Karpas-422 (cell line): ENCODE measurements around the gene NELFE. TPM values are rescaled to one million over a fixed set of nuclear protein-coding genes. Genes with fewer than 3 reads are reported as not detected.

Experiments used
- DNase-seq: peaks from one replicate; pipeline ENCODE4 v3.0.0-alpha.2; 2015
- H2AFZ ChIP-seq: fragments of 200-600 bp; sonication (generic); 2 replicates; pipeline ENCODE4 v1.6.1; 2014; ENCODE audit warnings: antibody characterized with exemption, low read length, mixed read lengths
- H3K27ac ChIP-seq: fragments of 200-600 bp; sonication (generic); 2 replicates; pipeline ENCODE4 v1.5.1; 2014; ENCODE audit warnings: mild to moderate bottlenecking, low read length, moderate library complexity
- H3K27me3 ChIP-seq: fragments of 200-600 bp; sonication (generic); 2 replicates; pipeline ENCODE4 v1.6.1; 2014; ENCODE audit warnings: low read length, mixed read lengths
- H3K36me3 ChIP-seq: fragments of 200-600 bp; sonication (generic); 2 replicates; pipeline ENCODE4 v1.6.1; 2014; ENCODE audit warnings: low read length, mixed read lengths; ENCODE audit not compliant: insufficient read depth
- H3K4me1 ChIP-seq: fragments of 200-600 bp; sonication (generic); 2 replicates; pipeline ENCODE4 v1.6.1; 2014; ENCODE audit warnings: mild to moderate bottlenecking, low read length, mixed read lengths
- H3K4me2 ChIP-seq: fragments of 200-600 bp; sonication (generic); 2 replicates; pipeline ENCODE4 v1.6.1; 2014; ENCODE audit warnings: low read length, low read depth, mild to moderate bottlenecking; ENCODE audit not compliant: poor library complexity, severe bottlenecking
- H3K4me3 ChIP-seq: fragments of 200-600 bp; sonication (generic); 2 replicates; pipeline ENCODE4 v1.5.1; 2014; ENCODE audit warnings: mild to moderate bottlenecking, antibody characterized with exemption, low read length, mixed read lengths
- H3K79me2 ChIP-seq: fragments of 200-600 bp; sonication (generic); 2 replicates; pipeline ENCODE4 v1.6.1; 2014; ENCODE audit warnings: mild to moderate bottlenecking, low read length, mixed read lengths
- H3K9ac ChIP-seq: fragments of 200-600 bp; sonication (generic); 2 replicates; pipeline ENCODE4 v1.6.0; 2014; ENCODE audit warnings: low read length
- H3K9me2 ChIP-seq: fragments of 200-600 bp; sonication (generic), shearing (Covaris generic); replicated peaks from 2 replicates; pipeline ENCODE4 v1.6.0; 2014; ENCODE audit warnings: mild to moderate bottlenecking, low read length, moderate library complexity; ENCODE audit not compliant: insufficient read depth
- H3K9me3 ChIP-seq: fragments of 300-700, 200-600 bp; sonication (generic); 2 replicates; pipeline ENCODE4 v1.6.1; 2014; ENCODE audit warnings: low read length, mixed read lengths
- H4K20me1 ChIP-seq: fragments of 200-600 bp; sonication (generic); 2 replicates; pipeline ENCODE4 v1.6.1; 2014; ENCODE audit warnings: mild to moderate bottlenecking, antibody characterized with exemption, low read length, low read depth; ENCODE audit not compliant: insufficient read depth
- total RNA-seq: library from RNA; depleted of rRNA; stranded (reverse); fragments of >200 nt; shearing (Covaris generic); gene quantifications from 2 replicates; pipeline ENCODE4 v1.2.3, GENCODE V29; 2014; ENCODE audit warnings: low replicate concordance

The NELFE gene
- total RNA-seq, 1 experiment from 2014 or later = 56.3 TPM

- no peak overlapping the region for H3K9ac ChIP-seq
- peak overlapping the region; percentile 85 for H3K4me2 ChIP-seq
- no peak for DNase-seq
Measured at GRCh38 chr6:31969712-31970603, 11.2 kb upstream of the NELFE start.

GRCh38 chr6:31968791-31969711 lies 10.3 kb upstream of the NELFE start:
- Histone ChIP-seq H2AFZ (no peak overlapping the region), H3K36me3 (0 out of 2 replicates have a peak, but pooled peaks cover 3% of the 10 kb centered on the region), H3K79me2 (peaks cover 31% of the 10 kb centered on the region), H3K27ac (no peak overlapping the region), H3K9ac (no peak overlapping the region), H3K4me2 (no peak overlapping the region), H3K27me3 (no peaks in the 10 kb centered on the region), H4K20me1 (no peaks in the 10 kb centered on the region), H3K9me3 (no peaks in the 10 kb centered on the region), H3K9me2 (no peaks in the 10 kb centered on the region), H3K4me1 (peaks cover 26% of the 10 kb centered on the region), H3K4me3 (no peak overlapping the region)
- DNase-seq = no peak

More at GRCh38 chr6:31969712-31970603, 11.2 kb upstream of the NELFE start:
- Histone ChIP-seq H3K9me2 (no peaks in the 10 kb centered on the region), H3K79me2 (peaks cover 34% of the 10 kb centered on the region), H3K27ac (no peak overlapping the region), H3K4me1 (peaks cover 26% of the 10 kb centered on the region), H3K9me3 (no peaks in the 10 kb centered on the region), H3K4me3 (peak overlapping the region; percentile 85; the same call in 1 of the 2 replicates), H3K36me3 (0 out of 2 replicates have a peak, but pooled peaks cover 3% of the 10 kb centered on the region), H3K27me3 (no peaks in the 10 kb centered on the region), H4K20me1 (no peaks in the 10 kb centered on the region), H2AFZ (no peak overlapping the region)

GRCh38 chr6:31968326-31968725 lies 9.6 kb upstream of the NELFE start:
- Histone ChIP-seq H3K79me2 (peaks cover 24% of the 10 kb centered on the region), H3K27me3 (no peaks in the 10 kb centered on the region), H3K36me3 (peaks cover 6% of the 10 kb centered on the region; the same call in 1 of the 2 replicates), H3K27ac (no peak overlapping the region), H3K4me3 (no peak overlapping the region), H3K9me2 (no peaks in the 10 kb centered on the region), H3K9ac (no peak overlapping the region), H4K20me1 (no peaks in the 10 kb centered on the region), H3K4me1 (peaks cover 22% of the 10 kb centered on the region), H3K9me3 (no peaks in the 10 kb centered on the region), H3K4me2 (no peak overlapping the region), H2AFZ (no peak overlapping the region)
- no peak for DNase-seq

- no peak overlapping the region for H3K4me3 ChIP-seq
- no peak overlapping the region for H3K9ac ChIP-seq
- H3K27ac ChIP-seq = no peak overlapping the region
- H3K4me2 ChIP-seq = no peak overlapping the region
- H3K27me3 ChIP-seq = no peaks in the 10 kb centered on the region
- DNase-seq = no peak
- H3K9me3 ChIP-seq = no peaks in the 10 kb centered on the region
- no peaks in the 10 kb centered on the region for H4K20me1 ChIP-seq
- peaks cover 10% of the 10 kb centered on the region; the same call in 1 of the 2 replicates for H3K36me3 ChIP-seq
- H2AFZ ChIP-seq = no peak overlapping the region
- H3K4me1 ChIP-seq = peaks cover 18% of the 10 kb centered on the region
- no peaks in the 10 kb centered on the region for H3K9me2 ChIP-seq
- peaks cover 20% of the 10 kb centered on the region for H3K79me2 ChIP-seq
Measured at GRCh38 chr6:31967926-31968320, 9.2 kb upstream of the NELFE start.

- no peak overlapping the region for H3K4me2 ChIP-seq
- H3K27ac ChIP-seq = no peak overlapping the region
- H3K4me1 ChIP-seq = peaks cover 14% of the 10 kb centered on the region
- H3K9ac ChIP-seq = no peak overlapping the region
- peaks cover 15% of the 10 kb centered on the region for H3K79me2 ChIP-seq
- no peak overlapping the region for H2AFZ ChIP-seq
- H3K9me2 ChIP-seq = no peaks in the 10 kb centered on the region
- no peaks in the 10 kb centered on the region for H4K20me1 ChIP-seq
- H3K9me3 ChIP-seq = no peaks in the 10 kb centered on the region
- DNase-seq = no peak
- peaks cover 10% of the 10 kb centered on the region; the same call in 1 of the 2 replicates for H3K36me3 ChIP-seq
- no peak overlapping the region for H3K4me3 ChIP-seq
- H3K27me3 ChIP-seq = no peaks in the 10 kb centered on the region
Measured at GRCh38 chr6:31966997-31967925, 8.5 kb upstream of the NELFE start.

- no peak overlapping the region for H3K4me3 ChIP-seq
- peaks cover 14% of the 10 kb centered on the region for H3K79me2 ChIP-seq
- no peaks in the 10 kb centered on the region for H3K9me3 ChIP-seq
- H2AFZ ChIP-seq = no peak overlapping the region
- no peaks in the 10 kb centered on the region for H4K20me1 ChIP-seq
- no peaks in the 10 kb centered on the region for H3K9me2 ChIP-seq
- peaks cover 10% of the 10 kb centered on the region; the same call in 1 of the 2 replicates for H3K36me3 ChIP-seq
- H3K27ac ChIP-seq = no peak overlapping the region
- peaks cover 12% of the 10 kb centered on the region for H3K4me1 ChIP-seq
- no peak overlapping the region for H3K9ac ChIP-seq
- H3K27me3 ChIP-seq = no peaks in the 10 kb centered on the region
- H3K4me2 ChIP-seq = no peak overlapping the region
- no peak for DNase-seq
Measured at GRCh38 chr6:31966506-31966905, 7.7 kb upstream of the NELFE start.

- no peaks in the 10 kb centered on the region for H3K27me3 ChIP-seq
- H3K9ac ChIP-seq = no peak overlapping the region
- no peaks in the 10 kb centered on the region for H4K20me1 ChIP-seq
- no peak for DNase-seq
- H3K9me2 ChIP-seq = no peaks in the 10 kb centered on the region
- no peak overlapping the region for H3K4me3 ChIP-seq
- H3K36me3 ChIP-seq = peaks cover 10% of the 10 kb centered on the region; the same call in 1 of the 2 replicates
- no peak overlapping the region for H3K4me2 ChIP-seq
- H2AFZ ChIP-seq = no peak overlapping the region
- H3K4me1 ChIP-seq = peaks cover 4% of the 10 kb centered on the region
- H3K9me3 ChIP-seq = no peaks in the 10 kb centered on the region
- peaks cover 10% of the 10 kb centered on the region for H3K79me2 ChIP-seq
- H3K27ac ChIP-seq = no peak overlapping the region
Measured at GRCh38 chr6:31965700-31966099, 6.9 kb upstream of the NELFE start.
